Kidney epithelial cell (primary cell): Measurements from ENCODE around the gene SPATA33. TPM values are rescaled to one million over a fixed set of nuclear protein-coding genes. Genes with fewer than 3 reads are reported as not detected.
A peak's percentile ranks its signal among the peaks of the same experiment; 100 is the strongest.

ENCODE experiments used
- DNase-seq: peaks from one replicate; pipeline ENCODE4 v3.0.0-alpha.2; 2010; ENCODE audit warnings: low read depth
- H3K27me3 ChIP-seq: 2 replicates; pipeline ENCODE4 v1.6.0; 2011; ENCODE audit warnings: low read length; ENCODE audit not compliant: control insufficient read depth, insufficient read depth
- H3K36me3 ChIP-seq: 2 replicates; pipeline ENCODE4 v1.5.1; 2011; ENCODE audit warnings: low read length; ENCODE audit not compliant: control insufficient read depth, insufficient read depth
- H3K4me3 ChIP-seq: 2 replicates; pipeline ENCODE4 v1.5.1; 2011; ENCODE audit warnings: low read depth, mild to moderate bottlenecking, control low read depth, low read length
- CTCF ChIP-seq: IDR thresholded peaks from 2 replicates; pipeline ENCODE4 v1.5.1; 2011; ENCODE audit warnings: mild to moderate bottlenecking, moderate library complexity, low read length, control low read depth, inconsistent platforms; ENCODE audit not compliant: insufficient read depth, poor library complexity, severe bottlenecking
- total RNA-seq: library from RNA; depleted of rRNA; stranded (reverse); fragments of >200 nt; gene quantifications from 2 replicates; pipeline ENCODE4 v1.2.3, GENCODE V29; 2015

SPATA33 gene
- total RNA-seq, 1 donor from 2014 or later: 6.6 TPM

- Histone ChIP-seq H3K4me3 (no peak overlapping the region), H3K36me3 (no peaks in the 10 kb centered on the region), H3K27me3 (peaks cover 12% of the 10 kb centered on the region)
- DNase-seq: no peak
- no peak for TF ChIP-seq CTCF
These were observed 43.6 kb upstream of the SPATA33 start for GRCh38 chr16:89613954-89614459.

- Histone ChIP-seq H3K27me3 (peaks cover 15% of the 10 kb centered on the region), H3K36me3 (no peaks in the 10 kb centered on the region), H3K4me3 (no peak overlapping the region)
- no peak for DNase-seq
- no peak for TF ChIP-seq CTCF
These were observed 42.5 kb upstream of the SPATA33 start for GRCh38 chr16:89615176-89615575.

GRCh38 chr16:89615596-89616090, 42.0 kb upstream of the SPATA33 start:
- peak; percentile 81 for TF ChIP-seq CTCF

GRCh38 chr16:89616623-89617022, 41.0 kb upstream of the SPATA33 start:
- Histone ChIP-seq H3K27me3 (peaks cover 21% of the 10 kb centered on the region), H3K36me3 (no peaks in the 10 kb centered on the region), H3K4me3 (no peak overlapping the region)
- no peak for DNase-seq
- no peak for TF ChIP-seq CTCF

More at GRCh38 chr16:89615596-89616090, 42.0 kb upstream of the SPATA33 start:
- peaks cover 18% of the 10 kb centered on the region for H3K27me3 ChIP-seq
- H3K4me3 ChIP-seq: no peak overlapping the region
- DNase-seq: no peak
- H3K36me3 ChIP-seq: no peaks in the 10 kb centered on the region

- no peak for TF ChIP-seq CTCF
- Histone ChIP-seq H3K36me3 (no peaks in the 10 kb centered on the region), H3K4me3 (no peak overlapping the region), H3K27me3 (peaks cover 25% of the 10 kb centered on the region)
- no peak for DNase-seq
These were observed 40.6 kb upstream of the SPATA33 start for GRCh38 chr16:89617036-89617435.

GRCh38 chr16:89618109-89618998, 39.3 kb upstream of the SPATA33 start:
- TF ChIP-seq CTCF: no peak
- DNase-seq: no peak
- H3K36me3 ChIP-seq: no peaks in the 10 kb centered on the region
- no peak overlapping the region for H3K4me3 ChIP-seq
- peaks cover 34% of the 10 kb centered on the region for H3K27me3 ChIP-seq
